Measurements from ENCODE around the gene MLST8. TPM values are rescaled to one million over a fixed set of nuclear protein-coding genes. Genes with fewer than 3 reads are reported as not detected.

MLST8 gene
- total RNA-seq, 2 donors from 2014 or later, result 32.4 to 59.0 TPM

DNA sequence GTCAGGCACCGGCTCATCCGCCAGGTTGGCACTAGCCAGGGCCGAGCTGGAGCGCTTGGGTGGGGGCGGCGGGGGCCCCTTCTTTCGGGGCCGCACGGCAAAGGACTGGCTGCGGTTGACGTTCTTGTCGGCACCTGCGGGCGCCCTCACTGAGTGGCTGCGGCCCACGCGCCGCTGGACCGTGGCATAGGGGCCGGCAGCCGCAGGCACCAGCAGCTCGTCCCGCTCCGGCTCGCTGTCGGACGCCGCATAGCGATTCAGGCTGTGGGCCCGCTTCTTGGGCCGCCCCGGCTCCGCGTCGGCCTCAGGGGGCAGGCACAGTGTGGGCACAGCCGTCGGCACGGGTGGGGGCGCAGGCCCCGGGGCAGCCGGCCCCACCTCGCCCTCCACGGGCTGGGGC, 24.8 kb upstream of the MLST8 start:
- no peak for DNase-seq
- Histone ChIP-seq H3K4me1 (no peaks in the 10 kb centered on the region), H3K27me3 (no peaks in the 10 kb centered on the region), H3K27ac (no peak overlapping the region), H3K9me3 (no peaks in the 10 kb centered on the region), H3K4me3 (no peak overlapping the region), H3K36me3 (replicated peaks in 1 of 2; ENCODE audit: insufficient read depth in 1 of 2, low read depth in 2 of 2) (peaks cover 3 to 7% of the 10 kb centered on the region in 2 donors)
- no peak for ATAC-seq
- intact Hi-C loops (cut with DNase I), result no loop called here
- TF ChIP-seq, protein P1, sequence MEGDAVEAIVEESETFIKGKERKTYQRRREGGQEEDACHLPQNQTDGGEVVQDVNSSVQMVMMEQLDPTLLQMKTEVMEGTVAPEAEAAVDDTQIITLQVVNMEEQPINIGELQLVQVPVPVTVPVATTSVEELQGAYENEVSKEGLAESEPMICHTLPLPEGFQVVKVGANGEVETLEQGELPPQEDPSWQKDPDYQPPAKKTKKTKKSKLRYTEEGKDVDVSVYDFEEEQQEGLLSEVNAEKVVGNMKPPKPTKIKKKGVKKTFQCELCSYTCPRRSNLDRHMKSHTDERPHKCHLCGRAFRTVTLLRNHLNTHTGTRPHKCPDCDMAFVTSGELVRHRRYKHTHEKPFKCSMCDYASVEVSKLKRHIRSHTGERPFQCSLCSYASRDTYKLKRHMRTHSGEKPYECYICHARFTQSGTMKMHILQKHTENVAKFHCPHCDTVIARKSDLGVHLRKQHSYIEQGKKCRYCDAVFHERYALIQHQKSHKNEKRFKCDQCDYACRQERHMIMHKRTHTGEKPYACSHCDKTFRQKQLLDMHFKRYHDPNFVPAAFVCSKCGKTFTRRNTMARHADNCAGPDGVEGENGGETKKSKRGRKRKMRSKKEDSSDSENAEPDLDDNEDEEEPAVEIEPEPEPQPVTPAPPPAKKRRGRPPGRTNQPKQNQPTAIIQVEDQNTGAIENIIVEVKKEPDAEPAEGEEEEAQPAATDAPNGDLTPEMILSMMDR (IDR thresholded peaks at IDR 0.05), result no peak
- TF ChIP-seq POLR2A (IDR thresholded peaks at IDR 0.05), result no peak
- WGBS, 2 donors, result 96 to 99% methylated on average over 13 to 23 of the region's 43 CpGs

DNA sequence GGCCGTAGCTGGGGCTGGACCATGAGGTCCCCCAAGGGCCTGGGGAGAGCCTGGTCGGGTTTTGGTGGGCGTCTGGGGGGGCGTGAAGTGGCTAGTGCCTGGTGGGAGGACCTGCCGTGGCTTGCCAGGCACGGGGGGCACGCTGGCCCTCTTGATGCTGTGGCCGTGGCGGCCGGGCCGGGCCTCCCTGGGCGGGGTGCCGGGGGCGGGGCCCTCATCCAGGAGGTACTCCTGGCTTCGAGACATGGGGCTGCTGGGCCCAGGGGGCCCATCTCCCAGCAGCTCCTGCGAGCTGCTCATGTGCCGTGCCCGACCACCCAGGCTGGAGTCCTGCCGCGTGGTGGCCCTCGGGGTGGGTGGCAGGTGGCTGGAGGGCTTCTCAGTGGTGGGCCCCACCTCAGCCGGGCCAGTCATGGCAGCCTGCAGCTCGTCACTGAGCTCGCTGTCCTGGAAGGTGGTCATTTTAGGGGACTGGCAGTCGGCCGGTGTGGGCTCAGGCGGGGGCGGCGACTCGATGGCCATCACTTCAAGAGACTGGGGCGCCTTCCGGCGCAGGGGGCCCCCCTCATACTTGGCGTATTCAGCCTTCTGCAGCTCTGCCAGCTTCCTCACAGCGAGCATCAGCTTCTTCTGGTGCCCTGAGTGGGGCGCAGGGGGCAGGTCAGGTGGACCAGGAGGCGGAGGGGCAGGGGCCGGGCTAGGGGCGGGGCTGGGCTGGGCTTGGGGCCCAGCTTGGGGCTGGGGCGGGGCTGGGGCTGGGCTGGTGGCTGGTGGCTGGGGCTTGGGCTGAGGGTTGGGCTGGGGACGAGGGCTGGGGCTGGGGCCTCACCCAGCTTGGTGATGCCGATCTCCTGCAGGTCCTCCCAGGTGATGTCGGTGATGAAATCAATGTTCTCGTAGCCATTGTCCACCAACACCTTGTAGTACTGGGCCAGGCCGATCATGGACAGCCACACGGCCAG, 24.0 kb upstream of the MLST8 start:
- ATAC-seq (no peak), DNase-seq (no peak)
- Histone ChIP-seq H3K4me3 (no peak overlapping the region), H3K27ac (no peak overlapping the region), H3K4me1 (no peaks in the 10 kb centered on the region), H3K36me3 (replicated peaks in 1 of 2; ENCODE audit: insufficient read depth in 1 of 2, low read depth in 2 of 2) (peaks cover 0 to 2% of the 10 kb centered on the region in 2 donors), H3K27me3 (no peaks in the 10 kb centered on the region), H3K9me3 (no peaks in the 10 kb centered on the region)
- TF ChIP-seq, protein P1 (IDR thresholded peaks at IDR 0.05), result no peak
- no peak for TF ChIP-seq POLR2A (IDR thresholded peaks at IDR 0.05)
- 87 to 95% methylated on average over 19 to 29 of the region's 46 CpGs for WGBS, 2 donors
- intact Hi-C loops (cut with DNase I), result no loop called here

DNA sequence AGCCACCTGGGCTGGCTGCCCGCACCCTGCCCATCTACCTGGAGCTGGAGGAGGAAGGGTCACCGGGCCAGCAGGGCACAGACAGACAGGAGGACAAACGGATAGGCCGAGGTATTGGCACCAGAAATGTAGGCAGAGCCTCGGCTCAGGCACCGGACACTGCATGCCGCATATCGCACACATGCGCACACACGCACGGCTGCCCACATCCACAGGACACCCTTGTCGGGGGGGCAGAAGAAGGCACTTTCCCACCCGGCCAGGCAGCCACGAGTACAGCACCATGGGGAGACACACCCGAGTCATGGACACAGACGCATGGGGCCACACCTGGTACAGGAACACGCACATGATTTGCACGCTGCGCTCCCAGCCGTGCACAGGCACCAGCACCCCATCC, 23.3 kb upstream of the MLST8 start:
- DNase-seq, result no peak
- Histone ChIP-seq H3K27ac (no peak overlapping the region), H3K36me3 (replicated peaks in 1 of 2; ENCODE audit: insufficient read depth in 1 of 2, low read depth in 2 of 2) (no peaks in the 10 kb centered on the region), H3K9me3 (no peaks in the 10 kb centered on the region), H3K27me3 (no peaks in the 10 kb centered on the region), H3K4me3 (no peak overlapping the region), H3K4me1 (no peaks in the 10 kb centered on the region)
- 90 to 93% methylated on average over 13 to 20 of the region's 20 CpGs for WGBS, 2 donors
- TF ChIP-seq POLR2A (IDR thresholded peaks at IDR 0.05), result no peak
- TF ChIP-seq, protein P1 (IDR thresholded peaks at IDR 0.05), result no peak
- intact Hi-C loops (cut with DNase I), result no loop called here
- ATAC-seq, result no peak

DNA sequence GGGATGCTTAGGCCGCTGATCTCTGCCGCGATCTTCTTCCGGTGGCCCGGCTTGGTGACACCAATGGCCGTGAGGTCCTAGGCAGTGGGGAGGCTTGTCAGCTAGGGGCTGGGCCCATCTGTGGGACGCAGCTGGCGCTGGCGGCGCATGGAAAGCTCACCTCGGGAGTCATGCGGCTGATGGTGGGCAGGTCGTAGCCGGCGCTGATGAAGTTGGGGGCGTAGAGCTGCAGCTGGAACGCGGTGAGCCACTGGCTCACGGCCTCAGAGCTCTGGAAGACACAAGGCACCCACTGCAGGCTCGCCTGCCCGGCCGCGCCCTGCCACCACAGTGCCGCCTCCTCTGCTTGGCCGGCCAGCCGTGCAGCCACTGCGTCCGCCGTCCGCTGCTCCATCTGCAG, 21.6 kb upstream of the MLST8 start:
- 92% methylated on average over 28 of the region's 30 CpGs; no CpG with 5 or more reads in 1 of the 2 donors for WGBS, 2 donors
- Histone ChIP-seq H3K9me3 (no peaks in the 10 kb centered on the region), H3K27ac (no peak overlapping the region), H3K4me3 (no peak overlapping the region), H3K36me3 (replicated peaks in 1 of 2; ENCODE audit: insufficient read depth in 1 of 2, low read depth in 2 of 2) (no peaks in the 10 kb centered on the region), H3K27me3 (no peaks in the 10 kb centered on the region), H3K4me1 (no peaks in the 10 kb centered on the region)
- intact Hi-C loops (cut with DNase I), result no loop called here
- DNase-seq (no peak), ATAC-seq (no peak)
- TF ChIP-seq, protein P1 (IDR thresholded peaks at IDR 0.05), result no peak
- no peak for TF ChIP-seq POLR2A (IDR thresholded peaks at IDR 0.05)

Data from body of pancreas (tissue), 4 donors.